Cardiac fibroblast (primary cell): Measurements from ENCODE around the gene FAM25A.
A peak's percentile ranks its signal among the peaks of the same experiment; 100 is the strongest.

Experiments used
- DNase-seq, 2 donors: peaks; one replicate each; pipeline versions ENCODE4 v3.0.0 to v3.0.0-alpha.2; 2010; ENCODE audit warnings: low read depth in 2 of 2
- H3K4me3 ChIP-seq, 2 donors: replicated peaks in 1 of 2; 1 replicate in 1 of 2; 2 replicates in 1 of 2; pipeline ENCODE4 v1.5.1; 2011; ENCODE audit warnings: low read depth in 2 of 2, low read length in 2 of 2, mild to moderate bottlenecking in 2 of 2, moderate library complexity in 1 of 2
- TF ChIP-seq, protein P1 (sequence below): IDR thresholded peaks from one replicate; pipeline ENCODE4 v1.5.1; 2011; ENCODE audit warnings: low read depth, mild to moderate bottlenecking, low read length, inconsistent platforms

Gene FAM25A

GRCh38 chr10:87053577-87054181 is 33.6 kb downstream of the FAM25A start:
- no peak for DNase-seq
- TF ChIP-seq, protein P1, sequence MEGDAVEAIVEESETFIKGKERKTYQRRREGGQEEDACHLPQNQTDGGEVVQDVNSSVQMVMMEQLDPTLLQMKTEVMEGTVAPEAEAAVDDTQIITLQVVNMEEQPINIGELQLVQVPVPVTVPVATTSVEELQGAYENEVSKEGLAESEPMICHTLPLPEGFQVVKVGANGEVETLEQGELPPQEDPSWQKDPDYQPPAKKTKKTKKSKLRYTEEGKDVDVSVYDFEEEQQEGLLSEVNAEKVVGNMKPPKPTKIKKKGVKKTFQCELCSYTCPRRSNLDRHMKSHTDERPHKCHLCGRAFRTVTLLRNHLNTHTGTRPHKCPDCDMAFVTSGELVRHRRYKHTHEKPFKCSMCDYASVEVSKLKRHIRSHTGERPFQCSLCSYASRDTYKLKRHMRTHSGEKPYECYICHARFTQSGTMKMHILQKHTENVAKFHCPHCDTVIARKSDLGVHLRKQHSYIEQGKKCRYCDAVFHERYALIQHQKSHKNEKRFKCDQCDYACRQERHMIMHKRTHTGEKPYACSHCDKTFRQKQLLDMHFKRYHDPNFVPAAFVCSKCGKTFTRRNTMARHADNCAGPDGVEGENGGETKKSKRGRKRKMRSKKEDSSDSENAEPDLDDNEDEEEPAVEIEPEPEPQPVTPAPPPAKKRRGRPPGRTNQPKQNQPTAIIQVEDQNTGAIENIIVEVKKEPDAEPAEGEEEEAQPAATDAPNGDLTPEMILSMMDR = no peak
- no peak overlapping the region for H3K4me3 ChIP-seq

DNA sequence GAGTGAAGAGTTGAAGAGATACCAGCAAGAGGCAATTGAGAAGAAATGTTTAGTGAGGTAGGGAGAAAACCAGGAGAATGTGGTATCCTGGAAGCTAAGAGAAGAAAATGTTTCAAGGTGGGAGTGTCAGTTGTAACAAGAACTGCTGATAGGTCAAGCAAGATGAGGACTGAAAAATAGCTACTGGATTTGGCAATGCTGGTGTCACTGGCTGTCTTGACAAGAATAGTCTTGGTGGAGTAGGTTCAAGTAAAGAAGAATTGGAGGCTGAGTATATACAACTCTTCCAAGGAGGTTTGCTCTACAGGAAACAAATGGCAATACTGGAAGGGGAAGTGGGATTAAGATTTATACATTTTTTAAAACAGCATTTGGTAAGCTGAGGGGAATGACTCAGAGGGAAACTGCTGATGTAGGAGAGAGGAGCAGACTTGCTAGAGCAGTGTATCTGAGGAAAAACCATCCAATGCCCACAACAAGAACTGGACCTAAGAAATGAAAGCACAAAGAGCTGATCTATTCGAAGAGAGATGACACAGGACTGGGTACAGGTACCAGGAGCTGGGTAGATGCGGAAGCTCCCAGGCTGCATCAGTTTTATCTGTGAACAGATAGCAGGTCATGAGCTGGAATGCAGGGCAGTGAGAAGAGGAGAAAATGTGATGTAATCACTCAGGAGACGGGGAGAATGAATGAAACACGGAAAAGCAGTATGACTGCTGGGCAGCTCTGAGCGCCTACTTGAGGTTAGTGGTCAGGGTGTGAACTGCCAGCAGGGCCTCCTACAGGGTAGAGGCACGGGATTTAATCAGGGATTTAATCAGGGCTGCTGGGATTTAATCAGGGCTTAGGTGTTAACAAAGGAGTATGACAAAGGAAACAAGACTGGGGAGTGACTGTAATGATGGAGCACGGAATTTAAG is 34.5 kb downstream of the FAM25A start:
- TF ChIP-seq, protein P1 = peak; percentile 57
- DNase-seq = peak; percentile 62 to 68
- H3K4me3 ChIP-seq = no peak overlapping the region

GRCh38 chr10:87058171-87058570 is 38.1 kb downstream of the FAM25A start:
- no peak for DNase-seq
- no peak overlapping the region for H3K4me3 ChIP-seq
- TF ChIP-seq, protein P1 = no peak

- TF ChIP-seq, protein P1 = no peak
- H3K4me3 ChIP-seq = no peak overlapping the region
- DNase-seq = no peak
These were observed 39.3 kb downstream of the FAM25A start for GRCh38 chr10:87059401-87059800.

- TF ChIP-seq, protein P1 = no peak
- no peak for DNase-seq
- H3K4me3 ChIP-seq = no peak overlapping the region
These were observed 40.3 kb downstream of the FAM25A start for GRCh38 chr10:87060280-87060928.

GRCh38 chr10:87064651-87065050 is 44.6 kb downstream of the FAM25A start:
- TF ChIP-seq, protein P1 = no peak
- DNase-seq = no peak
- no peak overlapping the region for H3K4me3 ChIP-seq
